H9 (cell line): ENCODE measurements around the gene MAP3K5. TPM values are rescaled to one million over a fixed set of nuclear protein-coding genes. Genes with fewer than 3 reads are reported as not detected.

Source experiments
- DNase-seq: peaks from one replicate; pipeline ENCODE4 v3.0.0-alpha.2; 2017
- H2AFZ ChIP-seq: one replicate; pipeline ENCODE4 v1.6.1; 2013; ENCODE audit warnings: mild to moderate bottlenecking, low read length, control low read depth, moderate library complexity
- H2AK5ac ChIP-seq: 2 replicates; pipeline ENCODE4 v1.6.1; 2013; ENCODE audit warnings: low read length, control low read depth, mixed read lengths; ENCODE audit not compliant: insufficient read length
- H2BK120ac ChIP-seq: one replicate; pipeline ENCODE4 v1.6.1; 2013; ENCODE audit warnings: low read depth, mild to moderate bottlenecking, low read length, control low read depth, inconsistent platforms; ENCODE audit not compliant: poor library complexity, severe bottlenecking
- H2BK12ac ChIP-seq: 2 replicates; pipeline ENCODE4 v1.6.1; 2013; ENCODE audit warnings: low read length, control low read depth, mixed read lengths, low read depth; ENCODE audit not compliant: insufficient read length
- H2BK15ac ChIP-seq: 2 replicates; pipeline ENCODE4 v1.6.1; 2013; ENCODE audit warnings: low read depth, low read length, control low read depth
- H2BK20ac ChIP-seq: one replicate; pipeline ENCODE4 v1.6.1; 2013; ENCODE audit warnings: low read depth, mild to moderate bottlenecking, low read length, control low read depth, inconsistent platforms; ENCODE audit not compliant: poor library complexity, severe bottlenecking
- H2BK5ac ChIP-seq: 2 replicates; pipeline ENCODE4 v1.6.1; 2013; ENCODE audit warnings: low read length, control low read depth, mixed read lengths; ENCODE audit not compliant: insufficient read length
- H3K14ac ChIP-seq: 2 replicates; pipeline ENCODE4 v1.6.1; 2013; ENCODE audit warnings: low read length, control low read depth; ENCODE audit not compliant: insufficient read depth
- H3K18ac ChIP-seq: 2 replicates; pipeline ENCODE4 v1.6.1; 2013; ENCODE audit warnings: low read depth, mild to moderate bottlenecking, mixed read lengths, low read length, control low read depth; ENCODE audit not compliant: insufficient read length
- H3K23ac ChIP-seq: 2 replicates; pipeline ENCODE4 v1.6.1; 2013; ENCODE audit warnings: low read length, control low read depth, mixed read lengths, low read depth; ENCODE audit not compliant: insufficient read length
- H3K23me2 ChIP-seq: 2 replicates; pipeline ENCODE4 v1.6.1; 2013; ENCODE audit warnings: low read depth, mild to moderate bottlenecking, mixed read lengths, low read length, control low read depth; ENCODE audit not compliant: insufficient read length, poor library complexity, severe bottlenecking
- H3K27ac ChIP-seq: 2 replicates; pipeline ENCODE4 v1.5.1; 2013; ENCODE audit warnings: low read length, control low read depth, mixed read lengths, low read depth; ENCODE audit not compliant: insufficient read length
- H3K27me3 ChIP-seq: 2 replicates; pipeline ENCODE4 v1.6.1; 2013; ENCODE audit warnings: low read length, control low read depth, inconsistent platforms; ENCODE audit not compliant: insufficient read depth
- H3K4ac ChIP-seq: 2 replicates; pipeline ENCODE4 v1.6.1; 2013; ENCODE audit warnings: low read depth, mild to moderate bottlenecking, control low read depth, inconsistent platforms, low read length, moderate library complexity
- H3K4me1 ChIP-seq: 2 replicates; pipeline ENCODE4 v1.6.1; 2013; ENCODE audit warnings: low read length, control low read depth, inconsistent platforms; ENCODE audit not compliant: insufficient read depth
- H3K4me2 ChIP-seq: 2 replicates; pipeline ENCODE4 v1.6.1; 2013; ENCODE audit warnings: low read length, control low read depth, mixed read lengths; ENCODE audit not compliant: insufficient read length, insufficient read depth
- H3K56ac ChIP-seq: 2 replicates; pipeline ENCODE4 v1.6.1; 2013; ENCODE audit warnings: low read depth, mild to moderate bottlenecking, mixed read lengths, low read length, control low read depth; ENCODE audit not compliant: insufficient read length
- H3K79me1 ChIP-seq: 2 replicates; pipeline ENCODE4 v1.6.1; 2013; ENCODE audit warnings: low read depth, mild to moderate bottlenecking, moderate library complexity, low read length, control low read depth, inconsistent platforms; ENCODE audit not compliant: insufficient read depth, poor library complexity, severe bottlenecking
- H3K79me2 ChIP-seq: 2 replicates; pipeline ENCODE4 v1.6.1; 2013; ENCODE audit warnings: low read length, control low read depth, inconsistent platforms; ENCODE audit not compliant: insufficient read depth
- H3K9ac ChIP-seq: 2 replicates; pipeline ENCODE4 v1.6.1; 2013; ENCODE audit warnings: low read length, control low read depth, mixed read lengths; ENCODE audit not compliant: insufficient read length; ENCODE audit errors: extremely low read depth
- H3K9me3 ChIP-seq: one replicate; pipeline ENCODE4 v1.6.1; 2013; ENCODE audit warnings: low read depth, low read length, inconsistent platforms; ENCODE audit not compliant: control insufficient read depth
- H3T11ph ChIP-seq: one replicate; pipeline ENCODE4 v1.6.1; 2013; ENCODE audit warnings: mild to moderate bottlenecking, low read length, control low read depth, inconsistent platforms
- H4K20me1 ChIP-seq: one replicate; pipeline ENCODE4 v1.6.1; 2013; ENCODE audit not compliant: control insufficient read depth, insufficient read length, insufficient read depth
- H4K5ac ChIP-seq: 2 replicates; pipeline ENCODE4 v1.6.1; 2013; ENCODE audit warnings: low read depth, mild to moderate bottlenecking, mixed read lengths, low read length, control low read depth; ENCODE audit not compliant: insufficient read length
- H4K8ac ChIP-seq: replicated peaks from 2 replicates; pipeline ENCODE4 v1.6.1; 2013; ENCODE audit warnings: low read length, control low read depth, mixed read lengths, low read depth; ENCODE audit not compliant: insufficient read length
- H4K91ac ChIP-seq: 2 replicates; pipeline ENCODE4 v1.6.1; 2013; ENCODE audit warnings: low read depth, mild to moderate bottlenecking, moderate library complexity, mixed read lengths, low read length, control low read depth; ENCODE audit not compliant: insufficient read length
- H3K27ac Mint-ChIP-seq, 3 experiments: 2 replicates in 2 of 3; 3 replicates in 1 of 3; pipeline ENCODE4 v1.8.0; 2020 to 2021; ENCODE audit warnings: mixed read lengths in 3 of 3, mild to moderate bottlenecking in 1 of 3, moderate library complexity in 1 of 3
- H3K27me3 Mint-ChIP-seq: 2 replicates; pipeline ENCODE4 v1.8.0; 2021; ENCODE audit warnings: low read depth, mild to moderate bottlenecking, moderate library complexity, mixed read lengths
- H3K36me3 Mint-ChIP-seq, 3 experiments: 2 replicates in 2 of 3; 3 replicates in 1 of 3; pipeline ENCODE4 v1.8.0; 2020 to 2021; ENCODE audit warnings: low read depth in 3 of 3, mixed read lengths in 3 of 3; ENCODE audit not compliant: insufficient read depth in 1 of 3
- H3K4me1 Mint-ChIP-seq, 2 experiments: 2 replicates each; pipeline ENCODE4 v1.8.0; 2020; ENCODE audit warnings: mixed read lengths in 2 of 2
- H3K4me3 Mint-ChIP-seq, 2 experiments: 2 replicates in 1 of 2; 3 replicates in 1 of 2; pipeline ENCODE4 v1.8.0; 2020 to 2021; ENCODE audit warnings: mild to moderate bottlenecking in 2 of 2, mixed read lengths in 2 of 2, moderate library complexity in 1 of 2
- H3K9me3 Mint-ChIP-seq, 2 experiments: 2 replicates in 1 of 2; 3 replicates in 1 of 2; pipeline ENCODE4 v1.8.0; 2020; ENCODE audit warnings: mild to moderate bottlenecking in 2 of 2, mixed read lengths in 2 of 2, moderate library complexity in 1 of 2
- CTCF ChIP-seq: fragments of 200-600 bp; sonication (generic); conservative IDR thresholded peaks from 3 replicates; pipeline ENCODE4 v1.8.0; 2021; ENCODE audit warnings: antibody characterized with exemption, mild to moderate bottlenecking
- WGBS: extraction: QIAGEN DNeasy Blood & Tissue Kit; methylation state at CpG from one replicate; pipeline ENCODE4 v1.1.7; 2013; ENCODE audit warnings: missing lambda C conversion rate, low lambda C conversion rate, mixed read lengths; ENCODE audit not compliant: insufficient read length; ENCODE audit errors: extremely low coverage; 5-methylcytosine and 5-hydroxymethylcytosine counted together
- total RNA-seq: library from RNA; stranded (reverse); gene quantifications from 2 replicates; pipeline ENCODE4 v1.2.1, GENCODE V29; 2021

The MAP3K5 gene
- total RNA-seq, 1 experiment from 2014 or later: 1.6 TPM

DNA sequence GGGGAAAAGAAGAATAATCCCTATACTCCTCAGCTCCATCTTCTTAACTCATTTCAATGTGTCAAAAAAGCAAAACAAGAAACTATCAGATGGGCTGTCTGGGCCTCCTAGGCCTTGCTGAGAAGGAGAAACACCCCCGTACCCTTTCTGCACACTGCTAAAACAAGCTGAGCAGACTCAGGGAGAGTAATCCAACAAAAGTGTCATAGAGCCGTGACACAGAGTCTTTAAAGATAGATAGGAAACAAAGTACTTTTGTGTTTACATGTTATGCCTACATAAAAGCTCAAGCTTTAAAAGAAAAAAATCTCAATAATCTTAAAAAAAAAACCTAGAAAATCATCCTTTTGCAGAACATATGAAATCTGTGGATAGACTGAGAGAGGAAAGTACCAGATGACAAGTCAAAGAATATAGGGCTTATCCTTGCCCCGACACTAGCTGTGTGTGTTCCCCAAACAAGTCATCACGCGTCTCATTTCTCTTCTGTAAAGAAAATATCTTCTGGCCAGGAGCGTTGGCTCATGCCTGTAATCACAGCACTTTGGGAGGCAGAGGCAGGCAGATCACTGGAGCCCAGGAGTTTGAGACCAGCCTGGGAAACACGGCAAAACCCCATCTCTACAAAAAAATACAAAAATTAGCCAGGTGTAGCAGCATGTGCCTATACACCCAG is 81.3 kb downstream of the MAP3K5 start:
- Histone ChIP-seq H3K27ac (no peak overlapping the region), H3K4me1 (no peaks in the 10 kb centered on the region), H2BK20ac (no peak overlapping the region), H2BK120ac (no peak overlapping the region), H4K91ac (no peak overlapping the region), H3K4me2 (no peak overlapping the region), H3K79me1 (no peaks in the 10 kb centered on the region), H3K23me2 (no peaks in the 10 kb centered on the region), H3K14ac (no peak overlapping the region), H3K9ac (no peak overlapping the region), H3K79me2 (no peaks in the 10 kb centered on the region), H4K20me1 (no peaks in the 10 kb centered on the region), H2AFZ (no peak overlapping the region), H3K18ac (no peak overlapping the region), H3K9me3 (no peaks in the 10 kb centered on the region), H3K27me3 (no peaks in the 10 kb centered on the region; the same call in 1 of the 2 replicates), H2AK5ac (no peak overlapping the region), H2BK12ac (no peak overlapping the region), H3K56ac (no peak overlapping the region), H4K8ac (no peak overlapping the region), H4K5ac (no peak overlapping the region), H2BK5ac (no peak overlapping the region), H3K23ac (no peak overlapping the region), H3K4ac (no peak overlapping the region), H2BK15ac (no peak overlapping the region), H3T11ph (no peak overlapping the region)
- H3K27ac Mint-ChIP-seq: peak overlapping the region in 1 of 3 experiments; percentile 17; a peak in 1 of 7 replicates
- TF ChIP-seq CTCF: no peak
- no peaks in the 10 kb centered on the region for H3K4me1 Mint-ChIP-seq
- no peak overlapping the region for H3K4me3 Mint-ChIP-seq
- no peaks in the 10 kb centered on the region for H3K36me3 Mint-ChIP-seq
- WGBS: no CpG with 5 or more reads among the region's 7 CpGs
- no peaks in the 10 kb centered on the region for H3K9me3 Mint-ChIP-seq
- DNase-seq: no peak
- H3K27me3 Mint-ChIP-seq: no peaks in the 10 kb centered on the region
